T-helper 2 cell treated with Interferon-gamma antibody and Interleukin-4, amounts not matched to agents 5 μg/mL and 100 μg/mL, for 36 hours (primary cell): Measurements from ENCODE around the gene RFX7.
"Not testable (repeated sequence)": the region's sequence is repeated elsewhere in the genome, so short reads cannot be mapped to it uniquely, and the experiment has no call there.

Experiments
- DNase-seq: peaks from one replicate; pipeline ENCODE4 v3.0.0; 2021; ENCODE audit warnings: low spot score
- H3K27ac Mint-ChIP-seq: one replicate; pipeline ENCODE4 v1.8.0; 2021; ENCODE audit warnings: mild to moderate bottlenecking, mixed read lengths
- H3K27me3 Mint-ChIP-seq: one replicate; pipeline ENCODE4 v1.8.0; 2021; ENCODE audit warnings: low read depth, mixed read lengths
- H3K36me3 Mint-ChIP-seq: one replicate; pipeline ENCODE4 v1.8.0; 2021; ENCODE audit warnings: low read depth, mixed read lengths
- H3K4me1 Mint-ChIP-seq: one replicate; pipeline ENCODE4 v1.8.0; 2021; ENCODE audit warnings: low read depth, mixed read lengths
- H3K4me3 Mint-ChIP-seq: one replicate; pipeline ENCODE4 v1.8.0; 2022; ENCODE audit warnings: mild to moderate bottlenecking, moderate library complexity, mixed read lengths
- H3K9me3 Mint-ChIP-seq: one replicate; pipeline ENCODE4 v1.8.0; 2021; ENCODE audit warnings: mixed read lengths

The RFX7 gene

DNA sequence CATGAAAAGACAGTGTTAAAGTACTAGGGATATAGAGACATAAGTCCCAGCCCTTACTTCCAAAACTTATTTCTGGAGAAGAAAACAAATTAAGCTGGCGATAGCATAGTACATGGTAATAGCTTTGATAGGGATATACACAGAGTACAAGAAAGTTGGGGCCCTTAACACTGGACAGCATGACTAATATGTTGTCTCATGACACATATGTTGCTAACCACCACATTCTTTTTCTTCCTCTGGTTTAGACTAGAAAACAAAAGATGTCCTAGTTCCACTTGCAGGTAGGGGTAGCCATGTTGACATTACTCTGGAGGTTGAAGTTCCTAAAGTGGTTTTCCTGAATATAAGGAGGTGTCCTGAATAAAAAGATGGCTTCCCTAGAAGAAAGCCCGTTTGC, 75.3 kb downstream of the RFX7 start:
- Mint-ChIP-seq H3K4me3 (no peak overlapping the region), H3K27me3 (no peaks in the 10 kb centered on the region), H3K36me3 (peaks cover 47% of the 10 kb centered on the region), H3K27ac (no peak overlapping the region), H3K9me3 (peaks cover 18% of the 10 kb centered on the region), H3K4me1 (peaks cover 32% of the 10 kb centered on the region)
- DNase-seq: no peak

DNA sequence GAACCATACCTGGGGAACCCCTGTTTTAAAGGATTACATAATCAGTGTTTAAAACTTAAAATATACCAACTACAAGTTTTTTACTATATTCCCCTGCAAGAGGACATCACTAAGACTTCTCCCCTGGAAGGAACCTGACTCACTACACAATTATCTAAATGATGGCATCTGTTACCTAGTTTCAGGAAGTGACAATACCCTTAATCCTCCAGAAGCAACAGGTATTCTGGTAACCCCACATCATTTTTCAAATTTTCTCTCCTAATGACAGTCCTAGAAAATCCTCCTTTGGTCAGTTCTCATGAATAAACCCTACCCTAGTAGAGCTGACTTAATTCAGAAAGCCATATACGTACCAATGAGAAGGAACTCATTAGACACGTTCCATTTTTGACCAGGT, 78.4 kb downstream of the RFX7 start:
- no peaks in the 10 kb centered on the region for H3K9me3 Mint-ChIP-seq
- no peak overlapping the region for H3K27ac Mint-ChIP-seq
- DNase-seq: no peak
- H3K27me3 Mint-ChIP-seq: no peaks in the 10 kb centered on the region
- no peak overlapping the region for H3K4me3 Mint-ChIP-seq
- peaks cover 38% of the 10 kb centered on the region for H3K4me1 Mint-ChIP-seq
- H3K36me3 Mint-ChIP-seq: peaks cover 18% of the 10 kb centered on the region

DNA sequence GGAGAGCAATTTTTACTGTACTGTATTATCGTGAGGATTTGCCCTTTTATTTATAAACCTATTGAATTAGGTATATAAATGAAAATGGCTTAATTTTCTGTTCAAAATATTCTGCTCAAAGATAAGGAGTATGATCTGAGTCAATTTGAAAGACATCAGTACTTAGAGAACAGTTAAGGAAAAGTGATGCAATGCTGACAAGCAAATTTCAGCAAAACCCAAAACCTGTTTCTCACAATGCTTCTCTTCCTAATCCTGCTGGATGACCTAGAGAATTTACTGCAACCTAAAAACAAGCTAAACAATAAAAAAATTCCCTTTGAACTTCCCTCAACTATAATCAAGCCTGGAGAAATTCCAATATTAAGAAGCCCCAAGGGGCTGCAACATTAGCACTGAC, 82.7 kb downstream of the RFX7 start:
- peaks cover 19% of the 10 kb centered on the region for H3K36me3 Mint-ChIP-seq
- peaks cover 31% of the 10 kb centered on the region for H3K4me1 Mint-ChIP-seq
- H3K9me3 Mint-ChIP-seq: no peaks in the 10 kb centered on the region
- no peak for DNase-seq
- H3K4me3 Mint-ChIP-seq: no peak overlapping the region
- no peaks in the 10 kb centered on the region for H3K27me3 Mint-ChIP-seq
- H3K27ac Mint-ChIP-seq: no peak overlapping the region

DNA sequence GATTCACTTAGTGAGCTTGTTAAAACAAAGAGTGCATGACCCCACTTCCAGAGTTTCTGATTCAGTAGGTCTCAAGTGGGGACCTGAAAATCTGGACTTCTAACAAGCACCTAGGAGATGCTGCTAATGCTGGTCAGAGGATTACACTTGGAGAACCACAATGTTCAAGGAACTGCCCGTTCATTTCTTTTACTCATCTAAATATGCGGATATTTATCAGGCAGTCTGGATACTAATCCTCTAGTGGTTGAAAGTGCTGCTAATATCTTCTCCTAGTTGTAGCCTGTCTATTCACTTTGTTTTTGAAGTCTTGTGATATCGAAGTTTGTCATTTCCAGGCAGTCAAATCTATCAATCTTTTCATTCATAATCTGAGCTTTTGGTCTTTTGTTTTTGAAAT, 86.8 kb downstream of the RFX7 start:
- no peak for DNase-seq
- Mint-ChIP-seq H3K9me3 (peaks cover 32% of the 10 kb centered on the region), H3K27ac (no peak overlapping the region), H3K4me1 (peaks cover 17% of the 10 kb centered on the region), H3K36me3 (peaks cover 47% of the 10 kb centered on the region), H3K4me3 (no peak overlapping the region), H3K27me3 (no peaks in the 10 kb centered on the region)

DNA sequence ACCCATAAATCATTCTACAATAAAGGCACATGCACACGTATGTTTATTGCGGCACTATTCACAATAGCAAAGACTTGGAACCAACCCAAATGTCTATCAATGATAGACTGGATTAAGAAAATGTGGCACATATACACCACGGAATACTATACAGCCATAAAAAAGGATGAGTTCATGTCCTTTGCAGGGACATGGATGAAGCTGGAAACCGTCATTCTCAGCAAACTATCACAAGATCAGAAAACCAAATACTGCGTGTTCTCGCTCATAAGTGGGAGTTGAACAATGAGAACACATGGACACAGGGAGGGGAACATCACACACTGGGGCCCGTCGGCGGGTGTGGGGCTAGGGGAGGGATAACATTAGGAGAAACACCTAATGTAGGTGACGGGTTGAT, 88.4 kb downstream of the RFX7 start:
- peaks cover 59% of the 10 kb centered on the region for H3K36me3 Mint-ChIP-seq
- not testable (repeated sequence) for H3K4me1 Mint-ChIP-seq, H3K4me3 Mint-ChIP-seq, DNase-seq, H3K27me3 Mint-ChIP-seq, H3K27ac Mint-ChIP-seq
- peaks cover 44% of the 10 kb centered on the region for H3K9me3 Mint-ChIP-seq

DNA sequence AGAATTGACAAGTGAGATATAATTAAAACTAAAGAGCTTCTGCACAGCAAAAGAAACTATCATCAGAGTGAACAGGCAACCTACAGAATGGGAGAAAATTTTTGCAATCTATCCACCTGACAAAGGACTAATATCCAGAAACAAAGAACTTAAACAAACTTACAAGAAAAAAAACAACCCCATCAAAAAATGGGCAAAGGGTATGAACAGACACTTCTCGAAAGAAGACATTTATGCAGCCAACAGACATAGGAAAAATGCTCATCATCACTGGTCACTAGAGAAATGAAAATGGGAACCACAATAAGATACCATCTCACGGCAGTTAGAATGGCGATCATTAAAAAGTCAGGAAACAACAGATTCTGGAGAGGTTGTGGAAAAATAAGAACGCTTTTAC, 88.9 kb downstream of the RFX7 start:
- not testable (repeated sequence) for H3K27me3 Mint-ChIP-seq

DNA sequence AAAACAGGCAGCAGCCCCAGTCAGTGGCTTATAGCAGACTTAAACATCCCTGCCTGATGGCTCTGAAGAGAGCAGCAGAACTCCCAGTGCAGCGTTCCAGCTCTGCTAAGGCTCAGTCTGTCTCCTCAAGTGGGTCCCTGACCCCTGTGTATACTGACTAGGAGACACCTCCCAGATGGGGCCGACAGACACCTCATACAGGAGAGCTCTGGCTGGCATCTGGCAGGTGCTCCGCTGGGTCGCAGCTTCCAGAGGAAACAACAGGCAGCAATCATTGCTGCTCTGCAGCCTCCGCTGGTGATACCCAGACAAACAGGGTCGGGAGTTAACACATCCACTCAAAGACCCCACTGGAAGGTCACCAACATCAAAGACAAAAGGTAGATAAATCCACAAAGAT, 93.5 kb downstream of the RFX7 start:
- H3K36me3 Mint-ChIP-seq: peaks cover 63% of the 10 kb centered on the region
- H3K27ac Mint-ChIP-seq: no peak overlapping the region
- peaks cover 51% of the 10 kb centered on the region for H3K9me3 Mint-ChIP-seq
- peaks cover 15% of the 10 kb centered on the region for H3K4me1 Mint-ChIP-seq
- no peak overlapping the region for H3K4me3 Mint-ChIP-seq
- no peaks in the 10 kb centered on the region for H3K27me3 Mint-ChIP-seq
- DNase-seq: no peak

More for the DNA sequence above, 88.9 kb downstream of the RFX7 start:
- DNase-seq, H3K27ac Mint-ChIP-seq, H3K4me1 Mint-ChIP-seq, H3K4me3 Mint-ChIP-seq: not testable (repeated sequence)
- Mint-ChIP-seq H3K9me3 (peaks cover 45% of the 10 kb centered on the region), H3K36me3 (peaks cover 58% of the 10 kb centered on the region)

DNA sequence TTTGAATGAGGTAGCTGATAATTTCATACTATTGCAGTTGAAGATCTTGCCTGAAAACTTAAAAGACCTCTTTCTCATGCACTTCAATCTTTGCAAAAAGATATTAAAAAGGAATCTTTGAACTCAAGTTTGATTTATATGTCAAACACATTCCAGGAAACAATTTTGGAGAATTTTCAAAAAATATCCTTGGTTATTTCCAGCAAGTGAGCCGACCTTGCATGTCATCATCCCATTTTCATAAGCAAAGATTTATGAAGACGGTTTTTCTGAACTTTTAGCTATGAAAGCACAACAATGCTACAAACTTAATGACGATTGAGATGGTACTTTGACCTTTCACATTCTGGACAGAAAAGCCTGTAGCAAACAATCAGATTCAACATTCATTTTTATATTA, 95.6 kb downstream of the RFX7 start:
- Mint-ChIP-seq H3K27me3 (no peaks in the 10 kb centered on the region), H3K4me3 (no peak overlapping the region), H3K4me1 (peaks cover 15% of the 10 kb centered on the region), H3K9me3 (peaks cover 30% of the 10 kb centered on the region), H3K27ac (no peak overlapping the region), H3K36me3 (peaks cover 47% of the 10 kb centered on the region)
- DNase-seq: no peak

DNA sequence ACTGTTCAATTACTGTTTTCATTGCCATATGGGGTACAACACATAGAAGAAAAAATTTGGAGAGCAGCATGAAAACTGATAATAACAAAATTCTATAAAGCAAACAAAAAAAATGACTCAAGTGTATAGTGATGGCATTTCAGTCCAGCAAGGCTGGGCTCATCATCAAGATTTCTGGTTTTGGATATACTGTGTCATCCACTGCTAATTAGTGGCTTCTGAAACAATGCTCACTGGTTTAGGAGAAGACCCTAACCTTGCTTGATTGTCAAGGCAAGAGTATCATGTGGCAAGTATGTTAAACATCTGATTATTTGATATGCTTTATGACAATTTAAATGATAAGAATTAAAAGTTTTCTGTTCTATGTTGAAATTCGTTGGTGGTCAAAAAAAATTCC, 96.9 kb downstream of the RFX7 start:
- no peaks in the 10 kb centered on the region for H3K27me3 Mint-ChIP-seq

DNA sequence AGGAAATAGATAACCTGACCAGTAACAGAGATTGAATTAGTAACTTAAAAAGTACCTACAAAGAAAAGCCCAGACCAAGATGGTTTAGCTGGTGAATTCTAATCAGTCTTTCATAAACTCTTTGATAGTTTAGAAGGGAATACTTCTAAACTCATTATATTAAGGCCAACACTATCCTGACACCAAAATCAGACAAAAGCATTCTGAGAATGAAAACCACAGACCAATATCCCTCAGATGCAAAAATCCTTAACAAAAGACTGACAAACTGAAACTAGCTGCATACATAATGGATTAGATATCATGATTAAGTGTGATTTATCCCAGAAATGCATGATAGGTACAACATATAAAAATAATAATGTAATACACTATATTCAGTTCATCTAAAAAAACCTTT, 115.6 kb downstream of the RFX7 start:
- peaks cover 58% of the 10 kb centered on the region for H3K9me3 Mint-ChIP-seq
- H3K36me3 Mint-ChIP-seq: peaks cover 66% of the 10 kb centered on the region
- H3K27ac Mint-ChIP-seq: no peak overlapping the region

More for the DNA sequence above, 96.9 kb downstream of the RFX7 start:
- Mint-ChIP-seq H3K4me3 (no peak overlapping the region), H3K27ac (no peak overlapping the region), H3K9me3 (peaks cover 22% of the 10 kb centered on the region), H3K4me1 (peaks cover 15% of the 10 kb centered on the region), H3K36me3 (peaks cover 50% of the 10 kb centered on the region)
- DNase-seq: no peak

DNA sequence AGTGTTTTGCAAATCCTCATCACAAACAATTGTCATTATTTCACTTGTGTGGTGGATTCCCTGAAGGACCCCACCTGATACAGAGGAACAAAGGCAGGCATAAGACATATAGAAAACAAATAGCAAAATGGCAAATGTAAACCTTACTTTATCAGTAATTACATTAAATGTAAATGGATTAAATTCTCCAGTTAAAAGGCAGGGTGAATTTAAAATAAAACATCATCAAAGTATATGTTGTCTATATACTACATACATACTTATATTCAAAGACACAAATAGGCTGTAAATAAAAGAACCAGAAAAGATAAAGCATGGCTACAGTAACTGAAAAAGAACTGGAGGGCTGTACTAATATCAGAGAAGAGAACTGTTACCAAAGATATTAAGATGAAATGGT, 117.3 kb downstream of the RFX7 start:
- Mint-ChIP-seq H3K4me1 (peaks cover 3% of the 10 kb centered on the region), H3K36me3 (peaks cover 78% of the 10 kb centered on the region), H3K4me3 (no peak overlapping the region), H3K27me3 (no peaks in the 10 kb centered on the region), H3K27ac (no peak overlapping the region), H3K9me3 (peaks cover 68% of the 10 kb centered on the region)
- DNase-seq: no peak

More for the DNA sequence above, 115.6 kb downstream of the RFX7 start:
- H3K27me3 Mint-ChIP-seq: no peaks in the 10 kb centered on the region
- H3K4me1 Mint-ChIP-seq: peaks cover 3% of the 10 kb centered on the region
- DNase-seq: no peak
- H3K4me3 Mint-ChIP-seq: no peak overlapping the region

DNA sequence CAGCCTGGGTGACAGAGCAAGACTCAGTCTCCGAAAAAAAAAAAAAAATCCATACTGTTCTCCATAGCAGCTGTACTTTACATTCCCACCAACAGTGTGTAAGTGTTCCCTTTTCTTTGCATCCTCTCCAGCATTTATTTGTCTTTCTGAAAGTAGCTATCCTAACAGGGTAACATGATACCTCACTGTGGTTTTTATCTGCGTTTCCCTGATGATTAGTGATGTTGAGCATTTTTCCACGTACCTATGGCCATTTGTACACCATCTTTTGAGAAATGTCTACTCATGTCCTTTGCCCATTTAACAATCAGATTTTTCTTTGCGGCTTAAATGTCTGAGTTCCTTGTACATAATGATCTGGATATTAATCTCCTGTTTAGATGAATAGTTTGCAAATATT, 119.3 kb downstream of the RFX7 start:
- H3K9me3 Mint-ChIP-seq: peaks cover 69% of the 10 kb centered on the region
- H3K27ac Mint-ChIP-seq: no peak overlapping the region
- no peak overlapping the region for H3K4me3 Mint-ChIP-seq

DNA sequence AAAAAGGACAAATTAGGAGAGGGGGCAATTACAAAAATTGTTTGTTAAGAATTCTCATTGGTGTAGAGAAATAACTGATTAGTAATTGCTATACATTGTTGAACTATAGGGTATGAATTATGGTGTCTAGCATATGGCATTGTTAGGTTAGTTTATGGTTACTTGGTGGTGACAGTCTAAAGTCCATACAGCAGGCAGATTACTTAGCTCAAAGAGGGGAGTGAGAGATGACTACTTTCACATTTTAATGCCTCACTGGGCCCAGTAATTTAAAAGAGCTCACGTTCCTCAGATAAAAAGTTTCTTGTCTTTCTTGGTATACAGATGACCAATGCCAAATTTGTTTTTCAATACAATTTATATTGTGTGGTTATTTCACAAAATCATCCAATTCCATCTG, 137.8 kb downstream of the RFX7 start:
- peaks cover 14% of the 10 kb centered on the region for H3K36me3 Mint-ChIP-seq
- DNase-seq: no peak
- H3K27me3 Mint-ChIP-seq: no peaks in the 10 kb centered on the region
- H3K27ac Mint-ChIP-seq: no peak overlapping the region
- H3K9me3 Mint-ChIP-seq: no peaks in the 10 kb centered on the region
- H3K4me3 Mint-ChIP-seq: no peak overlapping the region
- peaks cover 4% of the 10 kb centered on the region for H3K4me1 Mint-ChIP-seq

More for the DNA sequence above, 119.3 kb downstream of the RFX7 start:
- H3K36me3 Mint-ChIP-seq: peaks cover 75% of the 10 kb centered on the region
- DNase-seq: no peak
- H3K4me1 Mint-ChIP-seq: peaks cover 3% of the 10 kb centered on the region
- H3K27me3 Mint-ChIP-seq: no peaks in the 10 kb centered on the region

DNA sequence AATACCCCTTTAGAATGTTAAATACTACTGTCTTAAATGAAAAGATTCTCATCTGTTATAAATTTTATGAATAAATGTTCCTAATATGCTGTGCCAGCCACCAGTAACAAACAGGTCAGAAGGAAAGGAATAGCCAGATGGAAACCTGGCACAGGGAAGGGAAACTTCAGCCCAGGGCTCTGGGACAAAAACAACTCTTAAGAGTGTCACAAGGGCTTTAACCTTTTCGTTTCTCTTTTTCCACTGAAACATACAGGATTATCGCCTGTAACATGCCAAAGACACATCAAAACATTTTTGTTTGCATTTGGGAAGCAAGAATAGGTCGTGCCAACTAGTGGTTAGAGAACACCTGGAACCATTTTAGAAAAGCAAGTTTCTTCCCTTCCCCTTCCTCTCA, 141.2 kb downstream of the RFX7 start:
- Mint-ChIP-seq H3K4me3 (no peak overlapping the region), H3K27ac (no peak overlapping the region), H3K27me3 (no peaks in the 10 kb centered on the region), H3K36me3 (peaks cover 23% of the 10 kb centered on the region), H3K4me1 (no peaks in the 10 kb centered on the region), H3K9me3 (no peaks in the 10 kb centered on the region)
- no peak for DNase-seq

DNA sequence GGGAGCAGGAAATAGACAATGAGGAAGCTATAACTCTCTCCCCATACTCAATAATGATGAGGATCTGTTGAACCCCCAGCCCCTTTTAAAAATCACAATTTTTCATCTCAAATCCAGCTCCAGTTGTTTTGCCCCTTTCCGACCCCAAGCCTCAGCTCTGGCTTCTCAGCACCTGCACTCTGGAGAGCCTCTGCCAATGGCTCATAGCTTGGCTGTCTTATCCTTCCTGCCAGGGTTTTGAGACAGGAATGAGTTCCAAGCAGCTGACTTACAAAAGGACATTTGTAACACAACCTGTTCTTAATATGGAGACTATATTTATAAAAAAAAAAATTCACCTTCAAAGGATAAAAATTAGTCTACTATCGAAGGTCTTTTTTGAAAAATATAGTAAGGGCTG, 144.4 kb downstream of the RFX7 start:
- Mint-ChIP-seq H3K36me3 (peaks cover 50% of the 10 kb centered on the region), H3K27ac (no peak overlapping the region), H3K4me1 (no peaks in the 10 kb centered on the region), H3K4me3 (no peak overlapping the region), H3K9me3 (no peaks in the 10 kb centered on the region), H3K27me3 (no peaks in the 10 kb centered on the region)
- no peak for DNase-seq
